HG02642 (cell line): ENCODE measurements around the gene CCN6.

Source experiments
- ATAC-seq: cut with Tn5 transposase; IDR thresholded peaks from one replicate; pipeline ENCODE4 v1.9.1; 2021; ENCODE audit warnings: mild to moderate bottlenecking; ENCODE audit not compliant: unreplicated experiment, poor library complexity

CCN6 gene

GRCh38 chr6:112054001-112054400 lies at the start of gene CCN6:
Gene CCN6, plus strand, starts transcription at chr6:112054104. Its CDS starts 254 bp downstream, at chr6:112054358.
- ATAC-seq, result no peak

GRCh38 chr6:112004201-112005012 lies 49.5 kb upstream of the CCN6 start:
- ATAC-seq, result no peak

GRCh38 chr6:112005013-112005371 lies 48.9 kb upstream of the CCN6 start:
- no peak for ATAC-seq

- no peak for ATAC-seq
Observed at GRCh38 chr6:112007254-112007653, 46.6 kb upstream of the CCN6 start.

GRCh38 chr6:112007805-112008204 lies 46.1 kb upstream of the CCN6 start:
- no peak for ATAC-seq

- no peak for ATAC-seq
Observed at GRCh38 chr6:112008482-112008881, 45.4 kb upstream of the CCN6 start.

- no peak for ATAC-seq
Observed at GRCh38 chr6:112010328-112010727, 43.6 kb upstream of the CCN6 start.

- ATAC-seq, result no peak
Observed at GRCh38 chr6:112013051-112013450, 40.9 kb upstream of the CCN6 start.

GRCh38 chr6:112014483-112014882 lies 39.4 kb upstream of the CCN6 start:
- ATAC-seq, result no peak

GRCh38 chr6:112015725-112016124 lies 38.2 kb upstream of the CCN6 start:
- ATAC-seq, result no peak

- ATAC-seq, result no peak
Observed at GRCh38 chr6:112016320-112016719, 37.6 kb upstream of the CCN6 start.

GRCh38 chr6:112017169-112017568 lies 36.7 kb upstream of the CCN6 start:
- ATAC-seq, result no peak

GRCh38 chr6:112017760-112018537 lies 36.0 kb upstream of the CCN6 start:
- no peak for ATAC-seq

- ATAC-seq, result no peak
Observed at GRCh38 chr6:112018619-112019416, 35.1 kb upstream of the CCN6 start.

- ATAC-seq, result no peak
Observed at GRCh38 chr6:112019589-112019988, 34.3 kb upstream of the CCN6 start.

- no peak for ATAC-seq
Observed at GRCh38 chr6:112021691-112022310, 32.1 kb upstream of the CCN6 start.

GRCh38 chr6:112022749-112023148 lies 31.2 kb upstream of the CCN6 start:
- ATAC-seq, result no peak

GRCh38 chr6:112024464-112024863 lies 29.4 kb upstream of the CCN6 start:
- no peak for ATAC-seq

GRCh38 chr6:112026933-112027332 lies 27.0 kb upstream of the CCN6 start:
- ATAC-seq, result no peak

GRCh38 chr6:112027942-112028674 lies 25.8 kb upstream of the CCN6 start:
- no peak for ATAC-seq
